ENCODE results near the gene RAF1. TPM values are rescaled to one million over a fixed set of nuclear protein-coding genes. Genes with fewer than 3 reads are reported as not detected.

RAF1 gene
- total and polyA plus RNA-seq, 2 of the 8 experiments (the other 6 are each of a cell fraction or from before 2014, with no cell fraction given) = 103 to 118 TPM

GRCh38 chr3:12695112-12695511, 31.2 kb upstream of the RAF1 start:
- Histone ChIP-seq H2BK20ac (ENCODE audit: low read length) (no peak overlapping the region), H3K79me2 (ENCODE audit: control insufficient read depth in 1 of 2, insufficient read depth in 2 of 2, low read length in 2 of 2) (no peaks in the 10 kb centered on the region), H2AFZ (ENCODE audit: low read length) (no peak overlapping the region), H3K9me3 (ENCODE audit: insufficient read depth in 2 of 2, low read depth in 1 of 2, low read length in 1 of 2) (no peaks in the 10 kb centered on the region), H4K91ac (replicated peaks; ENCODE audit: insufficient read length, low read length) (no peak overlapping the region), H3K23me2 (ENCODE audit: low read depth, low read length) (no peaks in the 10 kb centered on the region), H3K9ac (replicated peaks in 1 of 4; ENCODE audit: extremely low read depth in 1 of 4, low read depth in 3 of 4, low read length in 3 of 4) (no peak overlapping the region), H2BK12ac (ENCODE audit: low read depth, low read length) (no peak overlapping the region), H3K4me3 (ENCODE audit: extremely low read depth in 1 of 4, insufficient read depth in 2 of 4, low read depth in 3 of 4, low read length in 4 of 4) (no peak overlapping the region), H3K36me3 (ENCODE audit: control insufficient read depth in 2 of 4, insufficient read depth in 4 of 4, low read length in 3 of 4) (no peaks in the 10 kb centered on the region), H3K27ac (ENCODE audit: low read depth, low read length) (no peak overlapping the region), H2BK5ac (ENCODE audit: low read depth, low read length) (no peak overlapping the region), H3K27me3 (replicated peaks in 1 of 4; ENCODE audit: control insufficient read depth in 3 of 4, extremely low read depth in 1 of 4, insufficient read depth in 3 of 4, low read length in 3 of 4) (no peaks in the 10 kb centered on the region), H2BK15ac (ENCODE audit: low read length) (no peak overlapping the region), H2AK5ac (ENCODE audit: low read depth, low read length) (no peak overlapping the region), H3K4me1 (replicated peaks in 1 of 4; ENCODE audit: control insufficient read depth in 3 of 4, insufficient read depth in 4 of 4, low read length in 3 of 4) (peaks cover 0 to 6% (median 3%) of the 10 kb centered on the region in 4 experiments; a peak in 4 of 7 replicates), H3K14ac (ENCODE audit: insufficient read length) (no peak overlapping the region), H3K56ac (replicated peaks; ENCODE audit: insufficient read length, low read depth, low read length) (no peak overlapping the region), H3K18ac (ENCODE audit: extremely low read depth, low read length) (no peak overlapping the region), H4K8ac (ENCODE audit: extremely low read depth, insufficient read depth, low read length) (no peak overlapping the region), H3K4me2 (ENCODE audit: insufficient read depth in 1 of 2, low read depth in 2 of 2, low read length in 2 of 2) (no peak overlapping the region), H3K79me1 (ENCODE audit: low read depth, low read length) (no peaks in the 10 kb centered on the region), H2BK120ac (replicated peaks; ENCODE audit: low read depth, low read length) (no peak overlapping the region), H3K23ac (ENCODE audit: insufficient read length) (no peak overlapping the region), H4K5ac (ENCODE audit: insufficient read length, low read depth, low read length) (no peak overlapping the region), H3K4ac (replicated peaks; ENCODE audit: insufficient read length, low read depth, low read length) (no peak overlapping the region), H4K20me1 (replicated peaks in 1 of 2; ENCODE audit: control insufficient read depth in 1 of 2, insufficient read depth in 2 of 2, low read length in 2 of 2) (no peaks in the 10 kb centered on the region)
- no peak for DNase-seq (ENCODE audit: low read depth in 1 of 2, low spot score in 2 of 2)
- no peak for FAIRE-seq
- CTCF ChIA-PET (ENCODE audit: partially characterized antibody) = interaction anchor here (0.6 to 1.2 kb wide), 4 partner anchors 11 to 241 kb away, joined by 3 to 5 read pairs (median 4); no protein-coding TSS in a partner anchor
- TF ChIP-seq CEBPB (IDR thresholded peaks at IDR 0.05; ENCODE audit: low read depth, low read length) (peak; percentile 48; the same call in 1 of the 2 replicates), SRF (IDR thresholded peaks at IDR 0.05; ENCODE audit: low read depth, low read length) (no peak)
- WGBS, 2 experiments (ENCODE audit: extremely low coverage in 1 of 2, insufficient coverage in 1 of 2, insufficient read length in 1 of 2, insufficient replicate concordance in 2 of 2, low coverage in 1 of 2, low lambda C conversion rate in 2 of 2, missing lambda C conversion rate in 1 of 2) = 82% methylated on average over 3 of the region's 3 CpGs; no CpG with 5 or more reads in 1 of the 2 experiments
- POLR2A ChIA-PET (ENCODE audit: partially characterized antibody) = interaction anchor here (0.7 to 1.5 kb wide), 2 partner anchors 31 to 1485 kb away, joined by 3 to 6 read pairs; partner anchors contain the start of gene RAF1
